Stomach (tissue), 4 donors: Measurements from ENCODE around the gene RAB5B.

Experiments
- CTCF ChIP-seq, 7 experiments: fragments of 450-650 bp in 4 of 7; fragments of 200-600 bp in 3 of 7; sonication (generic) in 3 of 7; IDR thresholded peaks; one replicate each; pipeline ENCODE4 v1.5.1; 2016 to 2019; ENCODE audit warnings: antibody characterized with exemption in 7 of 7, control low read depth in 2 of 7, mild to moderate bottlenecking in 1 of 7
- POLR2A ChIP-seq, 4 donors: fragments of 450-650 bp; IDR thresholded peaks; one replicate each; pipeline ENCODE4 v1.6.1; 2016; ENCODE audit warnings: antibody characterized with exemption in 4 of 4, control low read depth in 2 of 4, mild to moderate bottlenecking in 1 of 4, moderate library complexity in 1 of 4
- POLR2AphosphoS5 ChIP-seq, 3 donors: sonication (generic); formaldehyde crosslinking; IDR thresholded peaks; one replicate each; pipeline ENCODE4 v1.6.1; 2016; ENCODE audit warnings: antibody characterized with exemption in 3 of 3

- TF ChIP-seq POLR2A (IDR thresholded peaks at IDR 0.05) (no peak), CTCF (IDR thresholded peaks at IDR 0.05) (no peak), POLR2AphosphoS5 (IDR thresholded peaks at IDR 0.05) (no peak)
Measured at GRCh38 chr12:55963760-55964159, 10.1 kb upstream of the RAB5B start.
